Tibial nerve (tissue), 4 donors: ENCODE data around the gene DPH3.

Experiments used
- CTCF ChIP-seq, 5 experiments: fragments of 200-600 bp in 3 of 5; fragments of 450-650 bp in 2 of 5; sonication (generic) in 3 of 5; IDR thresholded peaks; one replicate each; pipeline ENCODE4 v1.5.1; 2016 to 2019; ENCODE audit warnings: antibody characterized with exemption in 5 of 5, mild to moderate bottlenecking in 3 of 5, moderate library complexity in 2 of 5
- EP300 ChIP-seq, 2 donors: sonication (generic); formaldehyde crosslinking; IDR thresholded peaks; one replicate each; pipeline ENCODE4 v1.6.1; 2017; ENCODE audit warnings: antibody characterized with exemption in 2 of 2, mild to moderate bottlenecking in 1 of 2
- POLR2A ChIP-seq, 2 donors: fragments of 450-650 bp; IDR thresholded peaks; one replicate each; pipeline ENCODE4 v1.6.1; 2017; ENCODE audit warnings: antibody characterized with exemption in 2 of 2, mild to moderate bottlenecking in 2 of 2, moderate library complexity in 2 of 2

DNA sequence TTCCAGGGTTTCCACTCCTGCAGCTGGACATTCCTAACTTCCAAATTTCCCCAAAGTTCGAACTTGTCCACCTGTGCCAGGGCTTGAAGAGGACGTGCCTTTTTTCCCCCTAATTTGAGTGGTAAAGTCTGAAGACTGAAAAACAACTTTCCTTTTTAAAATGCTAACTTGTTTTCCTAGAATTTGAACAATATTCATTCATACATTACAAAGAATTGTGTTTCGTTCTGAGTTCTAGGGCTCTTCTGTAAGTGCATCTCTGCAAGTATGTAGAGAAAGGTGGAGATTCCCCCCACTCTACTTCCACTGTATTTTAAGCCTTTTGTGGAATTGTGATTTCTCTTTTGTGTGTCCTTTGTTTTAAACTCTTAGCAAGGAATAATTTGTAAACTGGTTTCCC is 9.4 kb downstream of the DPH3 start:
- no peak for TF ChIP-seq CTCF (IDR thresholded peaks at IDR 0.05)
- no peak for TF ChIP-seq EP300 (IDR thresholded peaks at IDR 0.05)
- TF ChIP-seq POLR2A (IDR thresholded peaks at IDR 0.05): no peak
